ENCODE measurements around the gene MAPK14. TPM values are rescaled to one million over a fixed set of nuclear protein-coding genes. Genes with fewer than 3 reads are reported as not detected.

MAPK14 gene
- total and polyA plus RNA-seq, 9 of the 15 experiments (the other 6 are each of a cell fraction or from before 2014, with no cell fraction given) = 8.8 to 62.7 (median 35.5) TPM

GRCh38 chr6:36125575-36125974, 98.0 kb downstream of the MAPK14 start:
- ChIA-PET POLR2A (no interaction called here), CTCF (ENCODE audit: low intra/inter-chr PET ratio) (no interaction called here)
- Histone ChIP-seq H3K36me3 (ENCODE audit: control insufficient read depth, insufficient read depth, low read length) (no peaks in the 10 kb centered on the region), H3K9me3 (replicated peaks; ENCODE audit: control insufficient read depth, insufficient read depth, low read depth, low read length) (no peaks in the 10 kb centered on the region), H3K4me2 (ENCODE audit: insufficient read depth, low read length) (no peak overlapping the region), H4K20me1 (replicated peaks; ENCODE audit: control insufficient read depth, insufficient read depth, low read length) (no peaks in the 10 kb centered on the region), H3K9ac (ENCODE audit: insufficient read depth in 1 of 2, low read depth in 2 of 2, low read length in 2 of 2) (0 out of 4 replicates have a peak overlapping the region, but pooled peaks of 1 of the 2 experiments have one; percentile 14), H3K27me3 (ENCODE audit: control insufficient read depth in 2 of 2, insufficient read depth in 2 of 2, low read length in 2 of 2) (no peaks in the 10 kb centered on the region), H3K9me1 (ENCODE audit: control insufficient read depth, insufficient read depth, low read length) (no peaks in the 10 kb centered on the region), H3K4me3 (no peak overlapping the region), H3K4me1 (replicated peaks in 1 of 2; ENCODE audit: control insufficient read depth in 2 of 2, insufficient read depth in 2 of 2, low read length in 2 of 2) (peaks cover 41 to 49% of the 10 kb centered on the region in 2 experiments), H2AFZ (ENCODE audit: low read depth, low read length) (no peak overlapping the region), H3K27ac (ENCODE audit: extremely low read depth, low read depth, low read length) (no peak overlapping the region), H3K79me2 (ENCODE audit: control insufficient read depth, insufficient read depth, low read length) (no peaks in the 10 kb centered on the region)
- 48% methylated on average over 8 of the region's 8 CpGs for WGBS (ENCODE audit: insufficient coverage, low coverage, missing lambda C conversion rate)
- TF ChIP-seq ZKSCAN1 (IDR thresholded peaks at IDR 0.05; ENCODE audit: low read depth, low read length) (peak; percentile 91), TRIM28 (IDR thresholded peaks at IDR 0.05) (no peak), BRF2 (IDR thresholded peaks at IDR 0.05; ENCODE audit: borderline replicate concordance, insufficient read depth, insufficient read length) (no peak)
- BruUV-seq (replicated peaks) = no TSS peak
- no peak for ATAC-seq
- DNase-seq (ENCODE audit: extremely low read depth in 1 of 4, low spot score in 3 of 4) = no peak
- intact Hi-C loops (cut with micrococcal nuclease) (no loop called here), in situ Hi-C loops (cut with MboI) (no loop called here)
- no peak for FAIRE-seq

DNA sequence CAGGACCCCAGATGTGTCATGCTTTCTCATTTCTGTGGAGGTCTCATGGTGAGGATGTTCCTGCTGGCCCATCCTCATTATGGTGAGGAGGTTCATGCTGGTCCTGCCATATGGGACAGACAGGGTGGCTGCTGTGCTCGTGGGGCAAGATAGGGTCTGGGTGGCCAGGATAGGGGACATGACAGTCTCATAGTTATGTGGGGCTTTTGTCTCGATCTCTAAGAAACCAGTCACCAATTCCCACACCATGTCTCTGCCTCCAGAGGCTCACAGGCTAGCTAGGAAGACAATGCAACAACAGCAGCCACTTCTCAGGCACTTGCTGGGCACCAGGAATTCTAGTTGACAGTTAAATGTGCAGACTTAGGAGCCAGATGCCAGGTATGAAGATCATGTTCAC, 98.5 kb downstream of the MAPK14 start:
- FAIRE-seq (no peak), DNase-seq (ENCODE audit: extremely low read depth in 1 of 4, low spot score in 3 of 4) (no peak), ATAC-seq (no peak)
- intact Hi-C loops (cut with micrococcal nuclease) (no loop called here), in situ Hi-C loops (cut with MboI) (no loop called here)
- Histone ChIP-seq H3K4me3 (no peak overlapping the region), H3K4me1 (replicated peaks in 1 of 2; ENCODE audit: control insufficient read depth in 2 of 2, insufficient read depth in 2 of 2, low read length in 2 of 2) (peaks cover 41 to 46% of the 10 kb centered on the region in 2 experiments), H3K4me2 (ENCODE audit: insufficient read depth, low read length) (no peak overlapping the region), H3K27me3 (ENCODE audit: control insufficient read depth in 2 of 2, insufficient read depth in 2 of 2, low read length in 2 of 2) (no peaks in the 10 kb centered on the region), H3K36me3 (ENCODE audit: control insufficient read depth, insufficient read depth, low read length) (no peaks in the 10 kb centered on the region), H3K9me3 (replicated peaks; ENCODE audit: control insufficient read depth, insufficient read depth, low read depth, low read length) (no peaks in the 10 kb centered on the region), H2AFZ (ENCODE audit: low read depth, low read length) (no peak overlapping the region), H3K9ac (ENCODE audit: insufficient read depth in 1 of 2, low read depth in 2 of 2, low read length in 2 of 2) (no peak overlapping the region), H4K20me1 (replicated peaks; ENCODE audit: control insufficient read depth, insufficient read depth, low read length) (no peaks in the 10 kb centered on the region), H3K79me2 (ENCODE audit: control insufficient read depth, insufficient read depth, low read length) (no peaks in the 10 kb centered on the region), H3K27ac (ENCODE audit: extremely low read depth, low read depth, low read length) (no peak overlapping the region), H3K9me1 (ENCODE audit: control insufficient read depth, insufficient read depth, low read length) (no peaks in the 10 kb centered on the region)
- BruUV-seq (replicated peaks) = no TSS peak
- WGBS (ENCODE audit: insufficient coverage, low coverage, missing lambda C conversion rate) = 52% methylated on average over 2 of the region's 2 CpGs
- POLR2A ChIA-PET = interaction anchor here (0.6 kb wide), 1 partner anchor 90 kb away, joined by 3 read pairs; no protein-coding TSS in a partner anchor
- CTCF ChIA-PET (ENCODE audit: low intra/inter-chr PET ratio) = no interaction called here
- TF ChIP-seq, protein P1, sequence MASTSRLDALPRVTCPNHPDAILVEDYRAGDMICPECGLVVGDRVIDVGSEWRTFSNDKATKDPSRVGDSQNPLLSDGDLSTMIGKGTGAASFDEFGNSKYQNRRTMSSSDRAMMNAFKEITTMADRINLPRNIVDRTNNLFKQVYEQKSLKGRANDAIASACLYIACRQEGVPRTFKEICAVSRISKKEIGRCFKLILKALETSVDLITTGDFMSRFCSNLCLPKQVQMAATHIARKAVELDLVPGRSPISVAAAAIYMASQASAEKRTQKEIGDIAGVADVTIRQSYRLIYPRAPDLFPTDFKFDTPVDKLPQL (IDR thresholded peaks at IDR 0.05; ENCODE audit: extremely low read depth, insufficient read length) = no peak
- no peak for TF ChIP-seq MLX (CRISPR knock-in tag; conservative IDR thresholded peaks at IDR 0.05)
- no peak for TF ChIP-seq RBM17 (IDR thresholded peaks at IDR 0.05; ENCODE audit: borderline replicate concordance, low read depth, low read length)
- no peak for TF ChIP-seq E2F4 (CRISPR knock-in tag; IDR thresholded peaks at IDR 0.05; ENCODE audit: low read depth)
- TF ChIP-seq DPF2 (IDR thresholded peaks at IDR 0.05) = no peak
- no peak for TF ChIP-seq ZBTB34 (CRISPR knock-in tag; IDR thresholded peaks at IDR 0.05)
- no peak for TF ChIP-seq NEUROD1 (IDR thresholded peaks at IDR 0.05; ENCODE audit: borderline replicate concordance, low read depth, low read length, partially characterized antibody)
- no peak for TF ChIP-seq SAFB (IDR thresholded peaks at IDR 0.05; ENCODE audit: borderline replicate concordance, low read depth, low read length)
